Activated T-cell treated with anti-CD3 and anti-CD28 coated beads, Interleukin-2, amount 50 U/mL, for 1 hour (primary cell): ENCODE data around the gene MACROD1.
A peak's percentile ranks its signal among the peaks of the same experiment; 100 is the strongest.
"Not testable (repeated sequence)": the region's sequence is repeated elsewhere in the genome, so short reads cannot be mapped to it uniquely, and the experiment has no call there.

ENCODE experiments used
- DNase-seq: peaks from one replicate; pipeline ENCODE4 v3.0.0-alpha.2; 2020

Gene MACROD1

GRCh38 chr11:63991558-63991957 is 174.4 kb downstream of the MACROD1 start:
- DNase-seq = no peak

GRCh38 chr11:63986932-63987513 is 178.9 kb downstream of the MACROD1 start:
- no peak for DNase-seq

GRCh38 chr11:63986156-63986931 is 179.6 kb downstream of the MACROD1 start, which contains the start of gene OTUB1:
Gene OTUB1 (plus strand): TSS chr11:63986438. CDS start chr11:63986457, 19 bp downstream.
- DNase-seq = peak; percentile 84

- peak; percentile 69 for DNase-seq
Observed at GRCh38 chr11:63985812-63986155, 180.1 kb downstream of the MACROD1 start.

- DNase-seq = no peak
Observed at GRCh38 chr11:63979426-63979825, 186.5 kb downstream of the MACROD1 start.

- DNase-seq = no peak
Observed at GRCh38 chr11:63978551-63979239, 187.2 kb downstream of the MACROD1 start.

GRCh38 chr11:63974259-63975143 is 191.4 kb downstream of the MACROD1 start, which contains the start of gene COX8A:
Gene COX8A (plus strand): TSS chr11:63974620. CDS start chr11:63974681, 61 bp downstream.
- DNase-seq = peak; percentile 86

GRCh38 chr11:63973912-63974258 is 192.0 kb downstream of the MACROD1 start:
- DNase-seq = not testable (repeated sequence)

GRCh38 chr11:63970902-63971301 is 195.0 kb downstream of the MACROD1 start:
- no peak for DNase-seq

- no peak for DNase-seq
Observed at GRCh38 chr11:63969461-63969860, 196.5 kb downstream of the MACROD1 start.

GRCh38 chr11:63966444-63966843 is 199.5 kb downstream of the MACROD1 start:
- no peak for DNase-seq

- DNase-seq = not testable (repeated sequence)
Observed at GRCh38 chr11:63963895-63964294, 202.0 kb downstream of the MACROD1 start.

- DNase-seq = no peak
Observed at GRCh38 chr11:63961608-63962412, 204.1 kb downstream of the MACROD1 start.

GRCh38 chr11:63958008-63958407 is 207.9 kb downstream of the MACROD1 start:
- DNase-seq = no peak

- DNase-seq = no peak
Observed at GRCh38 chr11:63952570-63952969, 213.3 kb downstream of the MACROD1 start.

GRCh38 chr11:63951779-63952536 is 214.0 kb downstream of the MACROD1 start:
- DNase-seq = no peak
